ENCODE results near the gene PDE4A. TPM values are rescaled to one million over a fixed set of nuclear protein-coding genes. Genes with fewer than 3 reads are reported as not detected.

PDE4A gene
- total and polyA plus RNA-seq, 2 of the 13 experiments (the other 11 are each of a cell fraction or from before 2014, with no cell fraction given): 1.1 to 4.1 TPM

GRCh38 chr19:10380313-10381102 is 39.8 kb upstream of the PDE4A start, which contains the start of gene TYK2 (continued):
- TF ChIP-seq DMTF1 (CRISPR knock-in tag; IDR thresholded peaks at IDR 0.05) (no peak), NR2F2 (IDR thresholded peaks at IDR 0.05; ENCODE audit: borderline replicate concordance, low read depth) (no peak; the same call in 1 of the 2 replicates), ARNT2 (CRISPR knock-in tag; IDR thresholded peaks at IDR 0.05; ENCODE audit: low read depth) (peak; percentile 81), ZNF44 (CRISPR knock-in tag; IDR thresholded peaks at IDR 0.05) (0 out of 2 replicates have a peak, but pooled peaks have one; percentile 13), TEAD2 (CRISPR knock-in tag; IDR thresholded peaks at IDR 0.05) (no peak), HNRNPL (IDR thresholded peaks at IDR 0.05; ENCODE audit: low read depth, low read length) (0 out of 2 replicates have a peak, but pooled peaks have one; percentile 47), ZNF441 (CRISPR knock-in tag; IDR thresholded peaks at IDR 0.05; ENCODE audit: borderline replicate concordance) (no peak), CEBPZ (IDR thresholded peaks at IDR 0.05; ENCODE audit: low read length) (no peak), ASH2L (IDR thresholded peaks at IDR 0.05; ENCODE audit: insufficient read length, low read depth, low read length) (peak; percentile 74), RARG (CRISPR knock-in tag; IDR thresholded peaks at IDR 0.05; ENCODE audit: low read depth) (no peak), ZNF772 (CRISPR knock-in tag; IDR thresholded peaks at IDR 0.05) (0 out of 2 replicates have a peak, but pooled peaks have one; percentile 16), ZNF768 (CRISPR knock-in tag; IDR thresholded peaks at IDR 0.05) (no peak), ZNF800 (CRISPR knock-in tag; IDR thresholded peaks at IDR 0.05) (no peak), ZBTB44 (CRISPR knock-in tag; IDR thresholded peaks at IDR 0.05) (0 out of 2 replicates have a peak, but pooled peaks have one; percentile 46), NCOA1 (CRISPR knock-in tag; IDR thresholded peaks at IDR 0.05) (no peak; the same call in 1 of the 2 replicates), ZXDC (CRISPR knock-in tag; IDR thresholded peaks at IDR 0.05) (no peak; the same call in 1 of the 2 replicates)
